Vagina (tissue), 2 donors: ENCODE results near the gene E4F1. TPM values are rescaled to one million over a fixed set of nuclear protein-coding genes. Genes with fewer than 3 reads are reported as not detected.

Source experiments
- DNase-seq, 2 donors: peaks; one replicate each; pipeline ENCODE4 v3.0.0-alpha.2; 2017; ENCODE audit errors: extremely low spot score in 2 of 2
- H3K27ac ChIP-seq: fragments of 200-600 bp; sonication (generic); one replicate; pipeline ENCODE4 v1.5.1; 2019
- H3K27me3 ChIP-seq: fragments of 200-600 bp; sonication (generic); one replicate; pipeline ENCODE4 v1.5.1; 2019
- H3K36me3 ChIP-seq, 2 donors: fragments of 200-600 bp; sonication (generic); one replicate each; pipeline ENCODE4 v1.5.1; 2017 to 2019
- H3K4me1 ChIP-seq: fragments of 200-600 bp; sonication (generic); one replicate; pipeline ENCODE4 v1.5.1; 2019
- H3K4me3 ChIP-seq, 2 donors: fragments of 200-600 bp; sonication (generic); 1 replicate in 1 of 2; 2 replicates in 1 of 2; pipeline ENCODE4 v1.5.1; 2016 to 2019
- H3K9me3 ChIP-seq: fragments of 200-600 bp; sonication (generic); one replicate; pipeline ENCODE4 v1.5.1; 2019
- CTCF ChIP-seq, 3 experiments: fragments of 450-650 bp in 2 of 3; fragments of 200-600 bp in 1 of 3; sonication (generic) in 1 of 3; IDR thresholded peaks; one replicate each; pipeline ENCODE4 v1.5.1; 2017 to 2019; ENCODE audit warnings: antibody characterized with exemption in 3 of 3, mild to moderate bottlenecking in 2 of 3, moderate library complexity in 2 of 3
- POLR2A ChIP-seq, 2 donors: fragments of 450-650 bp; IDR thresholded peaks; one replicate each; pipeline ENCODE4 v1.6.1; 2017; ENCODE audit warnings: antibody characterized with exemption in 2 of 2, mild to moderate bottlenecking in 2 of 2, moderate library complexity in 2 of 2
- POLR2AphosphoS5 ChIP-seq, 2 donors: sonication (generic); formaldehyde crosslinking; IDR thresholded peaks; one replicate each; pipeline ENCODE4 v1.9.0; 2017; ENCODE audit warnings: antibody characterized with exemption in 2 of 2, mild to moderate bottlenecking in 2 of 2, low read depth in 1 of 2; ENCODE audit not compliant: insufficient read depth in 1 of 2
- intact Hi-C: fragments of 100-400 bp; cut with DNase I; formaldehyde crosslinking; loops from one replicate; pipeline ENCODE4 v1.15.1; 2023
- total RNA-seq: library from RNA; depleted of rRNA; stranded (reverse); fragments of >200 nt; gene quantifications from one replicate; pipeline ENCODE4 v1.2.3, GENCODE V29; 2016

E4F1 gene
- total RNA-seq, 1 donor from 2014 or later = 70.0 TPM

GRCh38 chr16:2273484-2273883 lies 50.1 kb downstream of the E4F1 start:
- no peaks in the 10 kb centered on the region for H3K27me3 ChIP-seq
- DNase-seq = no peak
- H3K9me3 ChIP-seq = no peaks in the 10 kb centered on the region
- H3K36me3 ChIP-seq = no peaks in the 10 kb centered on the region
- no peak overlapping the region for H3K4me3 ChIP-seq
- H3K4me1 ChIP-seq = peaks cover 24% of the 10 kb centered on the region
- no peak overlapping the region for H3K27ac ChIP-seq
- intact Hi-C loops = no loop called here
- TF ChIP-seq CTCF (IDR thresholded peaks at IDR 0.05) (no peak), POLR2AphosphoS5 (IDR thresholded peaks at IDR 0.05; ENCODE audit: insufficient read depth in 1 of 2, low read depth in 1 of 2) (no peak), POLR2A (IDR thresholded peaks at IDR 0.05) (no peak)

GRCh38 chr16:2273931-2274330 lies 50.5 kb downstream of the E4F1 start:
- Histone ChIP-seq H3K9me3 (no peaks in the 10 kb centered on the region), H3K4me1 (peaks cover 22% of the 10 kb centered on the region), H3K36me3 (no peaks in the 10 kb centered on the region), H3K27ac (no peak overlapping the region), H3K4me3 (no peak overlapping the region), H3K27me3 (no peaks in the 10 kb centered on the region)
- DNase-seq = no peak
- intact Hi-C loops = no loop called here
- no peak for TF ChIP-seq POLR2AphosphoS5 (IDR thresholded peaks at IDR 0.05; ENCODE audit: insufficient read depth in 1 of 2, low read depth in 1 of 2)
- no peak for TF ChIP-seq POLR2A (IDR thresholded peaks at IDR 0.05)
- no peak for TF ChIP-seq CTCF (IDR thresholded peaks at IDR 0.05)

GRCh38 chr16:2275476-2276367 lies 52.3 kb downstream of the E4F1 start:
- no peak overlapping the region for H3K27ac ChIP-seq
- DNase-seq = no peak
- H3K27me3 ChIP-seq = no peaks in the 10 kb centered on the region
- intact Hi-C loops = no loop called here
- H3K9me3 ChIP-seq = no peaks in the 10 kb centered on the region
- H3K36me3 ChIP-seq = no peaks in the 10 kb centered on the region
- H3K4me3 ChIP-seq = no peak overlapping the region
- no peak for TF ChIP-seq POLR2AphosphoS5 (IDR thresholded peaks at IDR 0.05; ENCODE audit: insufficient read depth in 1 of 2, low read depth in 1 of 2)
- TF ChIP-seq CTCF (IDR thresholded peaks at IDR 0.05) = no peak
- TF ChIP-seq POLR2A (IDR thresholded peaks at IDR 0.05) = no peak
- peaks cover 5% of the 10 kb centered on the region for H3K4me1 ChIP-seq

DNA sequence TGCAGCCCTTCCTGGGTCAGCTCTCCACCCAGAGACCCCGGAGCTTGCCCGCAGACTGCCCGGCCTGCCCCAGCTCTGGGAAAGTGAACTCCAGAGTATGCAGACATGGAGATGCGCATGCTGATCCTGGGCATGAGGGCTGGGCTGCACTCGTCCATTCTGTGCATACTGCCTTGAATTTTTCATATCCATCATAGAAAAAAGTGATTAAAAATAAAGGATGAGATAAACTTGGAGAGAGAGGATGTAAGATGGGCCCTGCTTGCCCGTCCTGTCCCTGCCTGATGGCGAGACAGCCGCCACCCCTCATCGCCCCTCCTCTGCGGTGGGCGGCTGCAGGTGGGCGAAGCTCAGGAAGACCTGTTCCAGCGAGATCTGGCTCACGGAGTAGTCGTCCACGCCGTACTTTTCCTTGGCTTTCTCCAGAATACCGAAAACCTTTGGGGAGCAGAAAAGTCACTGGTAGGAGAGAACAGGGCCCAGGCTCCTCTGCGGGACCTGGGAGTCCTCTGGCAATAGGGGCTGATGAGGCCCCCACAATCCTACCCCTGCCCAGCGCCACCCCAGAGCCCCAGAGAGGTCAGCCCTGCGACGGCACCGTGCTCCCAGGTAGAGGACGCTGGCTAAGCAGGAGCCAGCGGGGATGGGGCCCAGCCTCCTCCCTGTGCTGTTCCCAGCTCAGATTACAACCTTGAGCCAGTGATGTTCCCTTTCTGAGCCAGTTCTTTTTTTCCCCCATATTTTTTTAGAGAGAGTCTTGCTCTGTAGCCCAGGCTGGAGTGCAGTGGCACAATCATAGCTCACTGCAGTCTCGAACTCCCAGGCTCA lies 53.2 kb downstream of the E4F1 start:
- Histone ChIP-seq H3K27me3 (no peaks in the 10 kb centered on the region), H3K9me3 (no peaks in the 10 kb centered on the region), H3K4me1 (no peaks in the 10 kb centered on the region), H3K36me3 (no peaks in the 10 kb centered on the region), H3K27ac (no peak overlapping the region), H3K4me3 (no peak overlapping the region)
- intact Hi-C loops = no loop called here
- DNase-seq = no peak
- no peak for TF ChIP-seq CTCF (IDR thresholded peaks at IDR 0.05)
- no peak for TF ChIP-seq POLR2A (IDR thresholded peaks at IDR 0.05)
- TF ChIP-seq POLR2AphosphoS5 (IDR thresholded peaks at IDR 0.05; ENCODE audit: insufficient read depth in 1 of 2, low read depth in 1 of 2) = no peak
